Thymus (tissue), 2 donors: ENCODE results near the gene OTUD5. TPM values are rescaled to one million over a fixed set of nuclear protein-coding genes. Genes with fewer than 3 reads are reported as not detected.

Experiments used
- polyA plus RNA-seq: library from polyadenylated mRNA; stranded (reverse); fragments of 200-250 nt; gene quantifications from one replicate; pipeline ENCODE4 v1.2.3, GENCODE V29; 2013
- total RNA-seq: library from RNA; stranded (reverse); fragments of 120-200 nt; gene quantifications from one replicate; pipeline ENCODE4 v1.2.4, GENCODE V29; 2013
- donor health status: healthy.

OTUD5 gene
- total and polyA plus RNA-seq, 2 donors = 28.8 to 62.4 TPM

Other genes starting within 250 kb of the OTUD5 start
- not detected for gene GLOD5, start 195.9 kb downstream of the OTUD5 start, total RNA-seq
- 0.07 TPM for gene GLOD5, start 195.9 kb downstream of the OTUD5 start, polyA plus RNA-seq
- 0.57 TPM for gene GATA1, start 171.0 kb downstream of the OTUD5 start, total RNA-seq
- 0.14 TPM for gene GATA1, start 171.0 kb downstream of the OTUD5 start, polyA plus RNA-seq
- 46.0 TPM for gene HDAC6, start 155.5 kb downstream of the OTUD5 start, total RNA-seq
- gene HDAC6, start 155.5 kb downstream of the OTUD5 start, polyA plus RNA-seq = 109 TPM
- gene ERAS, start 131.1 kb downstream of the OTUD5 start, total RNA-seq = not detected
- 0.09 TPM for gene ERAS, start 131.1 kb downstream of the OTUD5 start, polyA plus RNA-seq
- gene PCSK1N, start 122.0 kb downstream of the OTUD5 start, total RNA-seq = 0.33 TPM
- 0.55 TPM for gene PCSK1N, start 122.0 kb downstream of the OTUD5 start, polyA plus RNA-seq
- gene TIMM17B, start 59.8 kb downstream of the OTUD5 start, total RNA-seq = 60.9 TPM
- 52.3 TPM for gene TIMM17B, start 59.8 kb downstream of the OTUD5 start, polyA plus RNA-seq
- 81.0 TPM for gene PQBP1, start 59.7 kb downstream of the OTUD5 start, total RNA-seq
- 86.0 TPM for gene PQBP1, start 59.7 kb downstream of the OTUD5 start, polyA plus RNA-seq
- 8.4 TPM for gene SLC35A2, start 46.0 kb downstream of the OTUD5 start, total RNA-seq
- 13.3 TPM for gene SLC35A2, start 46.0 kb downstream of the OTUD5 start, polyA plus RNA-seq
- 54.2 TPM for gene PIM2, start 38.6 kb downstream of the OTUD5 start, total RNA-seq
- gene PIM2, start 38.6 kb downstream of the OTUD5 start, polyA plus RNA-seq = 75.4 TPM
- 0.19 TPM for gene KCND1, start 14.2 kb upstream of the OTUD5 start, total RNA-seq
- 3.1 TPM for gene KCND1, start 14.2 kb upstream of the OTUD5 start, polyA plus RNA-seq
- 19.5 TPM for gene GRIPAP1, start 44.7 kb upstream of the OTUD5 start, total RNA-seq
- gene GRIPAP1, start 44.7 kb upstream of the OTUD5 start, polyA plus RNA-seq = 37.0 TPM
- 9.1 TPM for gene TFE3, start 85.8 kb upstream of the OTUD5 start, total RNA-seq
- 27.1 TPM for gene TFE3, start 85.8 kb upstream of the OTUD5 start, polyA plus RNA-seq
- 0.71 TPM for gene CCDC120, start 101.4 kb upstream of the OTUD5 start, total RNA-seq
- 4.4 TPM for gene CCDC120, start 101.4 kb upstream of the OTUD5 start, polyA plus RNA-seq
- 4.1 TPM for gene PRAF2, start 116.4 kb upstream of the OTUD5 start, total RNA-seq
- gene PRAF2, start 116.4 kb upstream of the OTUD5 start, polyA plus RNA-seq = 24.6 TPM
- gene WDR45, start 122.3 kb upstream of the OTUD5 start, total RNA-seq = 27.3 TPM
- 103 TPM for gene WDR45, start 122.3 kb upstream of the OTUD5 start, polyA plus RNA-seq
- gene GPKOW, start 166.1 kb upstream of the OTUD5 start, total RNA-seq = 24.7 TPM
- 15.1 TPM for gene GPKOW, start 166.1 kb upstream of the OTUD5 start, polyA plus RNA-seq
- 1.3 TPM for gene MAGIX, start 205.2 kb upstream of the OTUD5 start, total RNA-seq
- 3.0 TPM for gene MAGIX, start 205.2 kb upstream of the OTUD5 start, polyA plus RNA-seq
- gene PLP2, start 214.3 kb upstream of the OTUD5 start, total RNA-seq = 36.6 TPM
- gene PLP2, start 214.3 kb upstream of the OTUD5 start, polyA plus RNA-seq = 130 TPM
- 2.2 TPM for gene PRICKLE3, start 228.8 kb upstream of the OTUD5 start, total RNA-seq
- 5.4 TPM for gene PRICKLE3, start 228.8 kb upstream of the OTUD5 start, polyA plus RNA-seq
- 14.4 TPM for gene SYP, start 242.6 kb upstream of the OTUD5 start, total RNA-seq
- 3.6 TPM for gene SYP, start 242.6 kb upstream of the OTUD5 start, polyA plus RNA-seq